SK-N-SH treated with all-trans-retinoic acid at 6 μM for 48 hours (cell line): ENCODE results near the gene RHCE.
"Not testable (repeated sequence)": the region's sequence is repeated elsewhere in the genome, so short reads cannot be mapped to it uniquely, and the experiment has no call there.

ENCODE experiments used
- ARNTL ChIP-seq: fragments of 450-650 bp; formaldehyde crosslinking; IDR thresholded peaks from 2 replicates; pipeline ENCODE4 v1.5.0; 2020; ENCODE audit warnings: low read depth, mild to moderate bottlenecking, moderate library complexity, borderline replicate concordance
- CSDC2 ChIP-seq: fragments of 250-450 bp; sonication (Bioruptor Pico); IDR thresholded peaks from 2 replicates; pipeline ENCODE4 v1.5.0; 2020; ENCODE audit warnings: mild to moderate bottlenecking, moderate library complexity
- ISL1 ChIP-seq: fragments of 250-450 bp; sonication (Bioruptor Pico); IDR thresholded peaks from 2 replicates; pipeline ENCODE4 v2.1.2; 2022; ENCODE audit warnings: mild to moderate bottlenecking, moderate library complexity
- OSR1 ChIP-seq: fragments of 250-450 bp; sonication (Bioruptor Pico); IDR thresholded peaks from 2 replicates; pipeline ENCODE4 v1.8.0; 2022; ENCODE audit warnings: moderate library complexity, mild to moderate bottlenecking, inconsistent platforms
- PPARA ChIP-seq: fragments of 250-450 bp; sonication (Bioruptor Pico); IDR thresholded peaks from 2 replicates; pipeline ENCODE4 v1.5.0; 2020; ENCODE audit warnings: mild to moderate bottlenecking, borderline replicate concordance
- RARB ChIP-seq: fragments of 250-450 bp; sonication (Bioruptor Pico); IDR thresholded peaks from 2 replicates; pipeline ENCODE4 v1.8.0; 2021; ENCODE audit warnings: mild to moderate bottlenecking, moderate library complexity
- SNAI2 ChIP-seq: fragments of 250-450 bp; sonication (Bioruptor Pico); IDR thresholded peaks from 2 replicates; pipeline ENCODE4 v1.5.0; 2020; ENCODE audit warnings: mild to moderate bottlenecking, moderate library complexity
- TCF4 ChIP-seq: fragments of 250-450 bp; sonication (Bioruptor Pico); IDR thresholded peaks from 2 replicates; pipeline ENCODE4 v1.8.0; 2021; ENCODE audit warnings: mild to moderate bottlenecking, moderate library complexity, borderline replicate concordance
- TSHZ2 ChIP-seq: fragments of 250-450 bp; sonication (Bioruptor Pico); IDR thresholded peaks from 2 replicates; pipeline ENCODE4 v1.5.0; 2020; ENCODE audit warnings: mild to moderate bottlenecking, moderate library complexity
- ZFP3 ChIP-seq: fragments of 250-450 bp; sonication (Bioruptor Pico); IDR thresholded peaks from 2 replicates; pipeline ENCODE4 v1.5.0; 2020; ENCODE audit warnings: mild to moderate bottlenecking, moderate library complexity
- ZNF565 ChIP-seq: fragments of 450-650 bp; formaldehyde crosslinking; conservative IDR thresholded peaks from 2 replicates; pipeline ENCODE4 v1.5.0; 2020; ENCODE audit warnings: low read depth, mild to moderate bottlenecking, moderate library complexity
- TF ChIP-seq, protein P1 (sequence below): fragments of 250-450 bp; sonication (Bioruptor Pico); IDR thresholded peaks from 2 replicates; pipeline ENCODE4 v1.8.0; 2020; ENCODE audit warnings: mild to moderate bottlenecking, moderate library complexity, borderline replicate concordance
- TF ChIP-seq, protein P2 (sequence below): fragments of 250-450 bp; sonication (Bioruptor Pico); IDR thresholded peaks from 2 replicates; pipeline ENCODE4 v1.8.0; 2021; ENCODE audit warnings: low read depth, mild to moderate bottlenecking, moderate library complexity, borderline replicate concordance
- TF ChIP-seq, protein P3 (sequence below): fragments of 250-450 bp; sonication (Bioruptor Pico); IDR thresholded peaks from 2 replicates; pipeline ENCODE4 v1.5.1; 2021; ENCODE audit warnings: mild to moderate bottlenecking, moderate library complexity

DNA sequence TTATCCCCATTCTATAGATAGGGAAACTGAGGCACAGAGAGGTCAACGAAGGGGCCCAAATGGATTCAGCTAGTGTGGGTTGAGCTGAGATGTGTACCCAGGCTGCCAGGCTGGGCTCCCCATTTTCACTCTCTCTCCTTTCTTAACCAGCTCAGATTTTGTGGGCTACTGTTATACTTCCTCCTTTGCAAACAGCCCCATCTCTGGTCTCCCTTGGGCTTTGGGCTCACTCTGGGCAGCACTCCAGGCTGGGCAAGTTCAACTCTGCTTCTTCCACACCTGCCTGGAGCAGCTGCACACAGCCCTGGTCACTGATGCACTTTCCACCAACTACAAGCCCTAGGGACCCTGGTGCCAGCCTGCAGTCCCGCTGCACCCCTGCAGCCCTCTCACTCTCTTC is 22.5 kb downstream of the RHCE start:
- TF ChIP-seq ARNTL (CRISPR knock-in tag); ZFP3 (CRISPR knock-in tag); CSDC2 (CRISPR knock-in tag); SNAI2 (CRISPR knock-in tag); PPARA (CRISPR knock-in tag); TSHZ2; ZNF565 (CRISPR knock-in tag); OSR1 (CRISPR knock-in tag); ISL1 (CRISPR knock-in tag); TCF4 (CRISPR knock-in tag); RARB: not testable (repeated sequence)
- TF ChIP-seq, protein P1, sequence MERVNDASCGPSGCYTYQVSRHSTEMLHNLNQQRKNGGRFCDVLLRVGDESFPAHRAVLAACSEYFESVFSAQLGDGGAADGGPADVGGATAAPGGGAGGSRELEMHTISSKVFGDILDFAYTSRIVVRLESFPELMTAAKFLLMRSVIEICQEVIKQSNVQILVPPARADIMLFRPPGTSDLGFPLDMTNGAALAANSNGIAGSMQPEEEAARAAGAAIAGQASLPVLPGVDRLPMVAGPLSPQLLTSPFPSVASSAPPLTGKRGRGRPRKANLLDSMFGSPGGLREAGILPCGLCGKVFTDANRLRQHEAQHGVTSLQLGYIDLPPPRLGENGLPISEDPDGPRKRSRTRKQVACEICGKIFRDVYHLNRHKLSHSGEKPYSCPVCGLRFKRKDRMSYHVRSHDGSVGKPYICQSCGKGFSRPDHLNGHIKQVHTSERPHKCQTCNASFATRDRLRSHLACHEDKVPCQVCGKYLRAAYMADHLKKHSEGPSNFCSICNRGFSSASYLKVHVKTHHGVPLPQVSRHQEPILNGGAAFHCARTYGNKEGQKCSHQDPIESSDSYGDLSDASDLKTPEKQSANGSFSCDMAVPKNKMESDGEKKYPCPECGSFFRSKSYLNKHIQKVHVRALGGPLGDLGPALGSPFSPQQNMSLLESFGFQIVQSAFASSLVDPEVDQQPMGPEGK (CRISPR knock-in tag): not testable (repeated sequence)
- TF ChIP-seq, protein P2, sequence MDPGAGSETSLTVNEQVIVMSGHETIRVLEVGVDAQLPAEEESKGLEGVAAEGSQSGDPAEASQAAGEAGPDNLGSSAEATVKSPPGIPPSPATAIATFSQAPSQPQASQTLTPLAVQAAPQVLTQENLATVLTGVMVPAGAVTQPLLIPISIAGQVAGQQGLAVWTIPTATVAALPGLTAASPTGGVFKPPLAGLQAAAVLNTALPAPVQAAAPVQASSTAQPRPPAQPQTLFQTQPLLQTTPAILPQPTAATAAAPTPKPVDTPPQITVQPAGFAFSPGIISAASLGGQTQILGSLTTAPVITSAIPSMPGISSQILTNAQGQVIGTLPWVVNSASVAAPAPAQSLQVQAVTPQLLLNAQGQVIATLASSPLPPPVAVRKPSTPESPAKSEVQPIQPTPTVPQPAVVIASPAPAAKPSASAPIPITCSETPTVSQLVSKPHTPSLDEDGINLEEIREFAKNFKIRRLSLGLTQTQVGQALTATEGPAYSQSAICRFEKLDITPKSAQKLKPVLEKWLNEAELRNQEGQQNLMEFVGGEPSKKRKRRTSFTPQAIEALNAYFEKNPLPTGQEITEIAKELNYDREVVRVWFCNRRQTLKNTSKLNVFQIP (CRISPR knock-in tag): not testable (repeated sequence)
- TF ChIP-seq, protein P3, sequence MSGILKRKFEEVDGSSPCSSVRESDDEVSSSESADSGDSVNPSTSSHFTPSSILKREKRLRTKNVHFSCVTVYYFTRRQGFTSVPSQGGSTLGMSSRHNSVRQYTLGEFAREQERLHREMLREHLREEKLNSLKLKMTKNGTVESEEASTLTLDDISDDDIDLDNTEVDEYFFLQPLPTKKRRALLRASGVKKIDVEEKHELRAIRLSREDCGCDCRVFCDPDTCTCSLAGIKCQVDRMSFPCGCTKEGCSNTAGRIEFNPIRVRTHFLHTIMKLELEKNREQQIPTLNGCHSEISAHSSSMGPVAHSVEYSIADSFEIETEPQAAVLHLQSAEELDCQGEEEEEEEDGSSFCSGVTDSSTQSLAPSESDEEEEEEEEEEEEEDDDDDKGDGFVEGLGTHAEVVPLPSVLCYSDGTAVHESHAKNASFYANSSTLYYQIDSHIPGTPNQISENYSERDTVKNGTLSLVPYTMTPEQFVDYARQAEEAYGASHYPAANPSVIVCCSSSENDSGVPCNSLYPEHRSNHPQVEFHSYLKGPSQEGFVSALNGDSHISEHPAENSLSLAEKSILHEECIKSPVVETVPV (CRISPR knock-in tag): not testable (repeated sequence)
